CD14-positive monocyte (primary cell): ENCODE measurements around the gene CMTM3. TPM values are rescaled to one million over a fixed set of nuclear protein-coding genes. Genes with fewer than 3 reads are reported as not detected.

Source experiments
- DNase-seq, 3 donors: peaks; one replicate each; pipeline ENCODE4 v3.0.0-alpha.2; 2011 to 2022
- H2AFZ ChIP-seq: 2 replicates; pipeline ENCODE4 v1.6.0; 2012; ENCODE audit warnings: mild to moderate bottlenecking, low read depth, low read length, inconsistent platforms; ENCODE audit not compliant: insufficient read depth, poor library complexity, severe bottlenecking
- H3K27ac ChIP-seq, 2 donors: 1 replicate in 1 of 2; 2 replicates in 1 of 2; pipeline ENCODE4 v1.5.1; 2012 to 2013; ENCODE audit warnings: low read length in 2 of 2, control low read depth in 1 of 2, inconsistent platforms in 1 of 2, low read depth in 1 of 2, mild to moderate bottlenecking in 1 of 2
- H3K27me3 ChIP-seq, 2 donors: one replicate each; pipeline versions ENCODE4 v1.6.0 to v1.6.1; 2011 to 2013; ENCODE audit warnings: low read length in 2 of 2; ENCODE audit not compliant: control insufficient read depth in 2 of 2, insufficient read depth in 2 of 2
- H3K36me3 ChIP-seq, 2 donors: replicated peaks in 1 of 2; 1 replicate in 1 of 2; 2 replicates in 1 of 2; pipeline versions ENCODE4 v1.5.1 to v1.6.1; 2012 to 2013; ENCODE audit warnings: low read length in 2 of 2, control low read depth in 1 of 2, inconsistent platforms in 1 of 2, mild to moderate bottlenecking in 1 of 2; ENCODE audit not compliant: insufficient read depth in 2 of 2, control insufficient read depth in 1 of 2
- H3K4me1 ChIP-seq, 2 donors: 1 replicate in 1 of 2; 2 replicates in 1 of 2; pipeline versions ENCODE4 v1.5.1 to v1.6.1; 2012 to 2013; ENCODE audit warnings: low read length in 2 of 2, control low read depth in 1 of 2, inconsistent platforms in 1 of 2, mild to moderate bottlenecking in 1 of 2, moderate library complexity in 1 of 2; ENCODE audit not compliant: insufficient read depth in 2 of 2, control insufficient read depth in 1 of 2
- H3K4me2 ChIP-seq: replicated peaks from 2 replicates; pipeline ENCODE3; 2012; ENCODE audit warnings: low read length, moderate library complexity, mild to moderate bottlenecking; ENCODE audit not compliant: poor library complexity, severe bottlenecking; ENCODE audit errors: extremely low read depth
- H3K4me3 ChIP-seq, 3 experiments: fragments of 200-600 bp in 1 of 3; sonication (generic) in 1 of 3; replicated peaks in 1 of 3; 1 replicate in 2 of 3; 2 replicates in 1 of 3; pipeline ENCODE4 v1.5.1; 2011 to 2013; ENCODE audit warnings: low read length in 3 of 3, mild to moderate bottlenecking in 3 of 3, control low read depth in 2 of 3, low read depth in 2 of 3, inconsistent platforms in 1 of 3, moderate library complexity in 1 of 3
- H3K79me2 ChIP-seq: 2 replicates; pipeline ENCODE4 v1.6.0; 2012; ENCODE audit warnings: mild to moderate bottlenecking, control low read depth, inconsistent platforms, low read length, moderate library complexity; ENCODE audit not compliant: insufficient read depth
- H3K9ac ChIP-seq: 2 replicates; pipeline ENCODE4 v1.6.0; 2017; ENCODE audit warnings: low read length, mild to moderate bottlenecking; ENCODE audit not compliant: insufficient read depth, poor library complexity, severe bottlenecking
- H3K9me3 ChIP-seq, 2 donors: replicated peaks in 1 of 2; 1 replicate in 1 of 2; 2 replicates in 1 of 2; pipeline versions ENCODE4 v1.5.1 to v1.6.1; 2012 to 2013; ENCODE audit warnings: low read length in 2 of 2, control low read depth in 1 of 2; ENCODE audit not compliant: control insufficient read depth in 1 of 2, insufficient read depth in 1 of 2
- H4K20me1 ChIP-seq: 2 replicates; pipeline ENCODE4 v1.6.0; 2012; ENCODE audit warnings: mild to moderate bottlenecking, low read length, control low read depth, moderate library complexity; ENCODE audit not compliant: insufficient read depth
- H3K27ac Mint-ChIP-seq, 7 donors: one replicate each; pipeline ENCODE4 v1.8.0; 2020; ENCODE audit warnings: mild to moderate bottlenecking in 7 of 7, mixed read lengths in 7 of 7, moderate library complexity in 6 of 7, inconsistent platforms in 2 of 7
- H3K27me3 Mint-ChIP-seq, 3 donors: one replicate each; pipeline ENCODE4 v1.8.0; 2021 to 2022; ENCODE audit warnings: low read depth in 3 of 3, mild to moderate bottlenecking in 3 of 3, mixed read lengths in 3 of 3, moderate library complexity in 3 of 3, inconsistent platforms in 1 of 3
- H3K36me3 Mint-ChIP-seq, 2 donors: one replicate each; pipeline ENCODE4 v1.8.0; 2020; ENCODE audit warnings: mixed read lengths in 2 of 2, inconsistent platforms in 1 of 2, mild to moderate bottlenecking in 1 of 2
- H3K4me1 Mint-ChIP-seq: one replicate; pipeline ENCODE4 v1.8.0; 2020; ENCODE audit warnings: mild to moderate bottlenecking, mixed read lengths
- H3K4me3 Mint-ChIP-seq, 2 donors: one replicate each; pipeline ENCODE4 v1.8.0; 2020; ENCODE audit warnings: mild to moderate bottlenecking in 2 of 2, mixed read lengths in 2 of 2, moderate library complexity in 1 of 2
- H3K9me3 Mint-ChIP-seq, 7 donors: one replicate each; pipeline ENCODE4 v1.8.0; 2020 to 2022; ENCODE audit warnings: mixed read lengths in 7 of 7, mild to moderate bottlenecking in 6 of 7, moderate library complexity in 6 of 7, inconsistent platforms in 2 of 7
- CTCF ChIP-seq: fragments of 200-600 bp; IDR thresholded peaks from one replicate; pipeline ENCODE4 v1.8.0; 2022; ENCODE audit warnings: antibody characterized with exemption, mild to moderate bottlenecking
- WGBS: methylation state at CpG from one replicate; pipeline ENCODE4 v1.1.5; 2013; ENCODE audit warnings: missing lambda C conversion rate; ENCODE audit not compliant: insufficient coverage; 5-methylcytosine and 5-hydroxymethylcytosine counted together
- intact Hi-C, 2 donors: fragments of 100-400 bp; cut with micrococcal nuclease; formaldehyde crosslinking; loops; one replicate each; pipeline versions ENCODE4 v1.15.0 to v1.15.1; 2023
- polyA plus RNA-seq, 3 donors: library from polyadenylated mRNA; depleted of rRNA in 1 of 3; unstranded in 2 of 3; stranded (reverse) in 1 of 3; fragments of 300-500 nt in 2 of 3; fragments of >200 nt in 1 of 3; fragmentation: Illumina TruSeq in 2 of 3; gene quantifications; 1 replicate in 2 of 3; 2 replicates in 1 of 3; pipeline ENCODE4 v1.2.3, GENCODE V29; 2012 to 2021

The CMTM3 gene
- polyA plus RNA-seq, 3 donors, result 125 to 131 (median 126) TPM

DNA sequence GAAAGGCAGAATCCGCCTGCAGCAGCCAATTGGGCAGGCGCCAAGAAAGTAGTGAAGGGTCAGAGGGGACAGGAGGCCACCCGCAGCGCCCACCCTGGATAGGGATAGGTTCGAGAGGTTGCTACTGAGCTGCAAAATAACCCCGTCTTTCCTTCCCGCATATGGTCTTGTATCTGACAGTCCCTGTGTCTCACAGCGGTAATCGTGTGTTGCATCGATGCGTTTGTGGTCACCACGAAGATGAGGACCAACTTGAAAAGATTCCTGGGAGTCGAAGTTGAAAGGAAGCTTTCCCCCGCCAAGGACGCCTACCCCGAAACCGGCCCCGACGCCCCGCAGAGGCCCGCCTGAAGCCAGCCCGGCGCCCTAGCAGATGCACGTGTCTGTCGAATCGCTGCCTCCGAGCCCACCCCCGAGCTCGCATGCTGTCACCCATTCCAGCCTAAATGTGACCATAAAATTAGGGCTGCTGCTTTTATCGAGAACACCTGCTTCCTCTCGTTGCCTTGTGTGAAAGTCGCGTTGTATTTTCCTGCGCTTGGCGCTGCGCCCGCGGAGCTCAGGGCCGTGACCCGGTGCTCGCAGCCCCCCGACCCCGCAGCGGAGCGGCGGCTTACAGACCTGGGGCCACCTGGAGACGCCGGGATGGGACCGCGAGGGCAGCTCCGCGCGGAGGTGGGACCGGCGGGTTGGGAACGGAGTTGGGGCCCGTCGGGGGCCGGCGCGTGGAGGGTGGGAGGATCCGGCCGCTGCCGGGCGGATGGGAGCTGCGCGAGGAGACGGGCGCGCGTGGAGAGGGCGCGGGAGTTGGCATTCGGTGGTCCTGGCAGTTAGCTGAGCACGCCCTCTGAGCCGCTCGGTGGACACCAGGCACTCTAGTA, 25.6 kb upstream of the CMTM3 start, which contains the start of gene CMTM2:
CMTM2 (plus strand) TSS at position 813 of the 881 bp plus-strand sequence. CDS start 145 bp downstream, outside the sequence.
- Histone ChIP-seq H3K27me3 (peaks cover 27 to 32% of the 10 kb centered on the region in 2 donors), H3K36me3 (no peaks in the 10 kb centered on the region), H4K20me1 (no peaks in the 10 kb centered on the region), H3K27ac (no peak within 1 kb of the TSS), H3K4me2 (peak within 1 kb of the TSS; percentile 71), H3K4me3 (peak within 1 kb of the TSS in 2 of 3 experiments; percentile 23 to 71), H3K79me2 (no peaks in the 10 kb centered on the region), H3K9me3 (peaks cover 0 to 6% of the 10 kb centered on the region in 2 donors), H3K4me1 (peaks cover 14% of the 10 kb centered on the region in 2 donors), H2AFZ (peak within 1 kb of the TSS; percentile 79), H3K9ac (peak within 1 kb of the TSS; percentile 47)
- H3K36me3 Mint-ChIP-seq, result peaks cover 32 to 42% of the 10 kb centered on the region in 2 donors
- H3K27ac Mint-ChIP-seq, result peak within 1 kb of the TSS in 2 of 7 donors; percentile 30 to 64
- peaks cover 36 to 40% (median 39%) of the 10 kb centered on the region in 3 donors for H3K27me3 Mint-ChIP-seq
- TF ChIP-seq CTCF, result no peak
- H3K4me1 Mint-ChIP-seq, result peaks cover 35% of the 10 kb centered on the region
- DNase-seq, result no peak
- 8% methylated on average over 70 of the region's 77 CpGs for WGBS
- peak within 1 kb of the TSS; percentile 76 to 88 for H3K4me3 Mint-ChIP-seq
- intact Hi-C loops, result no loop called here
- peaks cover 0 to 11% (median 4%) of the 10 kb centered on the region in 7 donors for H3K9me3 Mint-ChIP-seq

GRCh38 chr16:66580605-66581209, 23.8 kb upstream of the CMTM3 start:
- H3K36me3 ChIP-seq, result no peaks in the 10 kb centered on the region
- H3K27ac ChIP-seq, result no peak overlapping the region
- Mint-ChIP-seq H3K36me3 (peaks cover 34 to 36% of the 10 kb centered on the region in 2 donors), H3K4me1 (peaks cover 52% of the 10 kb centered on the region), H3K27ac (peak overlapping the region in 1 of 7 donors; percentile 56), H3K27me3 (peaks cover 36 to 39% (median 38%) of the 10 kb centered on the region in 3 donors), H3K9me3 (peaks cover 0 to 11% (median 4%) of the 10 kb centered on the region in 7 donors), H3K4me3 (peak overlapping the region in 1 of 2 donors; percentile 88)
- intact Hi-C loops, result no loop called here
- H3K4me1 ChIP-seq, result peaks cover 29 to 32% of the 10 kb centered on the region in 2 donors
- H3K79me2 ChIP-seq, result no peaks in the 10 kb centered on the region
- no peaks in the 10 kb centered on the region for H4K20me1 ChIP-seq
- no peak for TF ChIP-seq CTCF
- H3K9ac ChIP-seq, result no peak overlapping the region
- DNase-seq, result no peak
- 92% methylated on average over 3 of the region's 4 CpGs for WGBS
- H3K9me3 ChIP-seq, result peaks cover 0 to 6% of the 10 kb centered on the region in 2 donors
- no peak overlapping the region for H2AFZ ChIP-seq
- no peak overlapping the region for H3K4me2 ChIP-seq
- H3K27me3 ChIP-seq, result peaks cover 27 to 32% of the 10 kb centered on the region in 2 donors
- H3K4me3 ChIP-seq, result no peak overlapping the region
